RWPE1 (cell line): Measurements from ENCODE around the gene STK24.

Experiments
- CTCF ChIA-PET: fragments of 350-600 bp; sonication (Branson Sonifier 250); formaldehyde crosslinking; extraction: SDS; loops from one replicate; lab custom pipeline; 2021; lab: Yijun Ruan, JAX
- POLR2A ChIA-PET: fragments of 400-600 bp; formaldehyde crosslinking; extraction: SDS; loops from one replicate; lab custom pipeline; 2020; ENCODE audit warnings: antibody characterized with exemption; ENCODE audit not compliant: low non-redundant PET; lab: Yijun Ruan, JAX
- DNase-seq: peaks from one replicate; pipeline ENCODE4 v3.0.0; 2012; ENCODE audit warnings: low spot score
- H3K27ac ChIP-seq: fragments of 450-650 bp; 2 replicates; pipeline ENCODE4 v1.5.1; 2017
- CTCF ChIP-seq: fragments of 450-650 bp; conservative IDR thresholded peaks from 2 replicates; pipeline ENCODE4 v1.5.1; 2017; ENCODE audit warnings: low read depth, mild to moderate bottlenecking

Gene STK24

GRCh38 chr13:98458431-98458830 lies 118.5 kb downstream of the STK24 start:
- ChIA-PET POLR2A (no interaction called here), CTCF (no interaction called here)
- H3K27ac ChIP-seq: no peak overlapping the region
- no peak for DNase-seq
- no peak for TF ChIP-seq CTCF

- no peak for DNase-seq
- H3K27ac ChIP-seq: no peak overlapping the region
- TF ChIP-seq CTCF: no peak
- ChIA-PET CTCF (interaction anchor here (1.6 kb wide), 1 partner anchor 10 kb away, joined by 6 read pairs; no protein-coding TSS in a partner anchor), POLR2A (interaction anchor here (0.5 kb wide), 1 partner anchor 620 kb away, joined by 3 read pairs; no protein-coding TSS in a partner anchor)
These were observed 119.9 kb downstream of the STK24 start for GRCh38 chr13:98457053-98457452.

GRCh38 chr13:98456413-98456845 lies 120.5 kb downstream of the STK24 start:
- no peak for DNase-seq
- H3K27ac ChIP-seq: peak overlapping the region; percentile 6; the same call in 1 of the 2 replicates
- no peak for TF ChIP-seq CTCF
- ChIA-PET CTCF (interaction anchor here (1.6 kb wide), 1 partner anchor 10 kb away, joined by 6 read pairs; no protein-coding TSS in a partner anchor), POLR2A (no interaction called here)

GRCh38 chr13:98454389-98454881 lies 122.5 kb downstream of the STK24 start:
- DNase-seq: no peak
- ChIA-PET CTCF (interaction anchor here (0.9 to 2.1 kb wide), 2 partner anchors 9 to 13 kb away, joined by 4 to 9 read pairs; no protein-coding TSS in a partner anchor), POLR2A (no interaction called here)
- no peak for TF ChIP-seq CTCF
- peak overlapping the region; percentile 72 for H3K27ac ChIP-seq

- no peak for TF ChIP-seq CTCF
- no peak for DNase-seq
- ChIA-PET POLR2A (no interaction called here), CTCF (no interaction called here)
- no peak overlapping the region for H3K27ac ChIP-seq
These were observed 123.8 kb downstream of the STK24 start for GRCh38 chr13:98452851-98453843.

- ChIA-PET POLR2A (no interaction called here), CTCF (no interaction called here)
- no peak overlapping the region for H3K27ac ChIP-seq
- TF ChIP-seq CTCF: no peak
- DNase-seq: no peak
These were observed 125.0 kb downstream of the STK24 start for GRCh38 chr13:98451676-98452470.
